GM23248 (cell line): ENCODE data around the gene ADRM1.

Experiments used
- EZH2 ChIP-seq: fragments of 200-600 bp; sonication (generic); IDR thresholded peaks from 2 replicates; pipeline ENCODE4 v1.6.1; 2018; ENCODE audit warnings: antibody characterized with exemption, mild to moderate bottlenecking; ENCODE audit not compliant: insufficient read depth, poor library complexity, severe bottlenecking
- EZH2phosphoT487 ChIP-seq: fragments of 200-600 bp; sonication (generic); IDR thresholded peaks from 2 replicates; pipeline ENCODE4 v1.6.1; 2018; ENCODE audit warnings: antibody characterized with exemption, moderate library complexity, mild to moderate bottlenecking, low read depth; ENCODE audit not compliant: insufficient read depth

GRCh38 chr20:62300319-62300718 lies 2.5 kb upstream of the ADRM1 start:
- TF ChIP-seq EZH2 = no peak
- TF ChIP-seq EZH2phosphoT487 = no peak
